CD4-positive, alpha-beta T cell treated with Interferon alpha-2 for 1 hour (primary cell): ENCODE data around the gene SART3.
"Not testable (repeated sequence)": the region's sequence is repeated elsewhere in the genome, so short reads cannot be mapped to it uniquely, and the experiment has no call there.

Experiments
- DNase-seq, 2 donors: peaks; one replicate each; pipeline ENCODE4 v3.0.0-alpha.2; 2020 to 2022

Gene SART3

DNA sequence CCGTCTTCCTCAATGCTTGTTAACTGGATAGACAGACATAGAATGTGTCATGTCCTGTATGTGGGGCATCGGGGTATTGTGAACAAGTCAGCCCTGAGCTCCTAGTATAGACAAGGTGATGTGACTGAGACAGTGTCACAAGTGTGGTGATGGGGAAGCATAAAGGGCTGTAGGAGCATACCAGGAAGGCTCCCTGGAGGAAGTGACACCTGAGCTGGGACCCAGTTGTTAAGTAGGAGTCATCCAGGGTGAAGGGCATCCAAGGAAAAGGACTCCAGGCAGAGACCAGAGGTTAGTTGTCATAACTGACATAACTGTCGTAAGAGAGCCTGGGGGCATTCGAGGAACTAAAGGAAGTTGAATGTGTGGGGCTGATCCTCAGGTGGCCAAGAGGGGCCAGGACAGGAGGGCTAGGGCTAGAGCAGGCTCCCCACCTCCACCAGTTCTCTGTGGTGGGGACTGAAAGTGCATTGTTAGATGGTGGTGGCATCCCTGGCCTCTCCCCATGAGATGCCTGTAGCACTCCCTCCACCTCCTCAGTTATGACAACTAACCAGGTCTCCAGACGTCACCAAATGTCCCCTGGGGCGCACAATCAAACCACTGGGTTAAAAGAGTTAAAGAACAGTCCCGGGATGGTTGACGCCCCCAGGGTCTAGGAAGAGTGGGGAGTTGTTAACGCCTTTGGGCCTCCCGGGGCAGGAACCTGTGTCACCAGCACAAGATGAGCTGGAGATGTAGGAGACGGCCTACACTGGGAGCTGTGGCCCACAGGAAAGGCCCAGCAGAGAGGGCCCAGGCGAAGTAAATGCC lies 43.5 kb downstream of the SART3 start:
- no peak for DNase-seq

DNA sequence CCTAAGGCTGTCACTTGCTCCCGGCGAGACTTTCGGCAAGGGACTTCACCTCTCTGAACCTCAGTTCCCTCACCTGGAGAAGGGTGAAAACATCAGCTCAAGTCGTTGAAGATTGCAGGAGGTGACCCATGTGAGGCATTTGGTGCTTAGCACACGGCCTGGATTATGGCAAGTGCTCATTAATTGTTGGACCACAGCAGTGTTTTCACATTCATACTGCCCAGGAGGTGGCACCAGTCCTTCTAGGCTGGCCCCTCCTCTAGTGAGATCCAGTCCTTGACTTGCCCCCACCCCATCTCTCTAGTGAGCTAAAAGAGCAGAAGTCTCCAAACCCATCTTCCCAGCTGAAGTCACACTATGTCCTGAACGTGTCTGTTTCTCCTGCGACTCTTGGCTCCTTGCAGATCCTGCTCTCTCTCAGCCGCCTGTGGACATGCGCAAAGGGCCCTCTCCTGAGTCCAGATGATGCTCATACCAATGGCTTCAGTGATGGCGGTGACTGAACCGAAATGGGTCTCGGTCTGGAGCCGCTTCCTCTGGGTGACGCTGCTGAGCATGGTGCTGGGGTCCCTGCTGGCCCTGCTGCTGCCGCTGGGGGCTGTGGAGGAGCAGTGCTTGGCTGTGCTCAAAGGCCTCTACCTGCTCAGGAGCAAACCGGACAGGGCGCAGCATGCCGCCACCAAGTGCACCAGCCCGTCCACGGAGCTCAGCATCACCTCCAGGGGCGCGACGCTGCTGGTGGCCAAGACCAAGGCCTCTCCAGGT lies 44.3 kb downstream of the SART3 start:
- no peak for DNase-seq

DNA sequence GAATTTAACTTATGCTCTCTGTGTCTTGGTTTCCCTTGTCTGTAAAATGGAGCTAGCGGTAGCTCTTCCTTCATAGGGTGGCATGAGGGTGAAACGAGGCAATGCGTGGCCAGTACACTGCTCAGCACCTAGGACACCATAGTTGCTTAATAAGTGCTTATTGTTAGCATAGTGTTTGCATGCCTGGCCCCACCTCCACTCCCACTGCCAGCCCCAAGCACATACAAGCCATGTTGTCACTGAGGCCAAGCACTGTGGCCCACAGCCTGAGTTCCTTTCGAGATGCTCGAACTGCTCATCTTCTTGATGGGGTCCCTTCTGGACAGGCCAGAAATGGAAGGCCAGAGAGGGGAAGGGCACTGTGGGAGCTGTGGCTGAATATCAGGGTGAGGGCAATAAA lies 45.1 kb downstream of the SART3 start:
- DNase-seq: no peak

DNA sequence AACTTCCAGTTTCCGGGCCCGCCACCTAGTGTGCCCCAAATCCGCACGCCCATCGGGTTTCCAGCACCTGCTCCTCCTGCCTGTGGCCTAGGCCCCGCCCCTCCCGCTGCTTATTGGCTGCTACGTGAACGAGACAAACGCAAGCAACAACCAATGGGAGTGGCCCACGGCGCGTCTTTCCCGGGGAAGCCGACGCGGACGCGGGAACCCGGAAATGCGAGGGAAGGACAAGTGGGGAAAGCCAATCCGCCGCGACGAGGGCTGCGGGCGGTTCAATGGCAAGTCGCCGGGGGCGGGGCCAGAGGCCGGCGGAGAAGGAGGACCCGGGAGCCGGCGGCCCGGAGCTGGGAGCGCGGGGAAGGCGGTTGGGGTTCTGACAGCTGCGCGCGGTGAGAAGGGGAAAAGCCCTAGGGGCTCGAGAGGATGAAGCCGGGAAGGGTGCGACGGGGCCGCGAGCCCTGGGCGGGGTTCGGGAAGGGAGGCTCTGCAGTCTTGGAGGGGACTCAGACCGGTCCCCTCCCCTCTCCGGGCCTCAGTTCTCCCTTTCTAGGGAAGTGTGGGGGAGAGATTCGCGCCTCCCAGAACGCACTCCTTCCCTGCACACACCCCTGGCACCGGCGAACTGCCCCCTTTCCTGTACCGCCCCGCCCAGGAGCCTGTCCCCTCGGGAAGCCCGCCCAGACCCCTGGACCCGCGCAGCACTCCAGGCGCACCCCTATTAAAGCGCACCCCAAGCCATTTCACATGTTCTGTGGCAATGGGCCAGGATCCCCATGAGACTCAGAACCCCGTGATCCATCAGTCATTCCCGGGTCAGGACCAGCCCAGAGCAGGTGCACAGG lies 45.8 kb downstream of the SART3 start, which contains the start of gene FICD:
FICD (plus strand) TSS at position 305 of the 842 bp plus-strand sequence. CDS start 1,696 bp downstream, outside the sequence.
- DNase-seq: peak; percentile 98

DNA sequence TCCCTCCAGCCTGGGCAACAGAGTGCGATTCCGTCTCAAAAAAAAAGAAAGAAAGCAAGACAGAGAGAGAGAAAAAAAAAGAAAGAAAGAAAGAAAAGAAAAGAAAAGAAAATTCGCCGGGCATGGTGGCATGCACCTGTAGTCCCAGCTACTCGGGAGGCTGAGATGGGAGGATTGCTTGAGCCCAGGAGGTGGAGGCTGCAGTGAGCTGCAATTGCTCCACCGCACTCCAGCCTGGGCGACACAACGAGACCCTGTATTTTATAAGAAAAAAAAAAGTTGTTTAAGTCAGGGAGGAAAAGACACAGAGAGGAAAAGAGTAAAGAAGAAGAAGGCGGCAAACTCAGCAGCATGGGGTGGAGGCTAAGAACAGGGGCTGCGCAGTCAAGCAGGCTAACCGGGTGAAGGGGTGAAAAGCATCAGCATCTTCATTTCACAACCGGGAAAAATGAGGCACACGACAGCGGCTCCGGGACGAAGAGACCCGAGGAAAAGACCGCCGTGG lies 46.5 kb downstream of the SART3 start:
- DNase-seq: no peak

DNA sequence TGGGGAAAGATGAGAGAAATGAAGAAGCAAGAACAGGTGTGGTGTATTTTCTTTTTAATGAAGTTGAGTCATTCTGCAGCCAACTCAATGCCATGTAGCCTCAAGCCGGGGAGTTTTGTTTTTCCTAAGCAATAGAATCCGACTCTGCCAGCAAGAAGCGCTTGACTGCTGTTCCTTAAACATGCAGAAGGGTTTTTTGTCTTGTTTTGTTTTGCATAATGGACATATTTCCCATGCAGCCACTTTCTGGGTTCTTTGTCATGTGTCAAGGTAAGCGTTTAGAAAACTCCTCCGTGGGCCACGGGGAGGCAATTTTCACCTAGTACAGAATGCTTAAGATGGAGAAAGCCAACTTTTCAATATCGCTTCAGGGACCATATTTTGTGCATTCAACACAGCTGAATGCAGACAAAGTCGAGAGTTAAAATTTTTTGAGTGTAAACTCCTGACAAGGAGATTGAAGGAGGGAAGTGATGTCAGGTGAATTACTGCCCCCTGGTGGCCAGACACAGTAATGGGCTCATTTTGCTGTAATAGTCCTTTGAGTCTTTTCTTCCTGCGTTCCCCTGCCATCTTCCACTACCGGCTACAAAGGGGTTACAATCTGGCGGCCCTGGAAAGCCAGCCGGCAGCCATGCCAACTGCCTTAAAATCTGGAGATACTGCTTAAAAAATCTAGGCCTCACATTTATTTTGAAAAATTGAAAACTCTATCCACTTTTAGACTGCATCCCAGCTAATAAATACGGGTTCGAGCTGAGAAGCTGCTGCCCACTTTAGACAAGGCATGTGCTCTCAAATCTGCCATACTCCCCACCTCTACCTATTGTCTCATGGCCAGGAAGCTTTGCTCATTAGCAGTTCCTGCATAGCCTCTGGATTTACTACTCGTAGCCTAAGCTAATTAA lies 49.1 kb downstream of the SART3 start:
- DNase-seq: peak; percentile 73 to 80

DNA sequence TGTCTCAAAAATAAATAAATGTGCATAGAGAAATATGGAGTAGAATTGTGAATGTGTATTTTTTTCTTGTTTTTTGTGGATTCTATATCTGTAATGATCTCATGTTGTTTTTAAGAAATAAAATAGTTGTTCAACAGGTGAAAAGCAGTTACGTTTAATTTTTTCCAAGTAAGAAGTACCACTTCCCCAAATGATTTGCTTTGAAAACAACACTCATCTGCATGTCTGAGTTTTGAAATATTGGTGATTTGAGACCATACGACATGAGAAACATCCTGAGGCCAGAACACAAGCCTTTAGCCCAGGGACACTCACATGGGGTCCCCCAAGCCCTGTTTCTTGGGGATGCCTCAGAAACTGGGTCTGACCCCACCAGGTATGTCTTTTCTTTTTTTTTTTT lies 50.1 kb downstream of the SART3 start:
- no peak for DNase-seq

DNA sequence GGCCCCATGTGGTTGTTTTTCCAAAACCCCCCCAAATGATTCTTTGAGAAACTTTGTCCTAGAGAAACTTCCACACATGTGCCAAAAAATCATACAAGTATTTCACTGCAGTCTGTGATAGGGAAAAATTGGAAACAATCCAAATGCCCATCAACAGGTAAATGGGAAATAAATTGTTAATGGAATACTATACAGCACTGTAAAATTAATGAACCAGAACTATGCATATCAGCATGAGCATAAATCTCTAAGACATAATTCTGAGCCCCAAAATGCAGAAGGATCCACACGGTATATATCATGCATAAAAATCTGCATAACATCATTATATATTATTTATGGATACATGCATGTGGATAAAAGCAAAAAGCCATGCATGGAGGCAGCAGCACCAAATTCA lies 51.2 kb downstream of the SART3 start:
- no peak for DNase-seq

DNA sequence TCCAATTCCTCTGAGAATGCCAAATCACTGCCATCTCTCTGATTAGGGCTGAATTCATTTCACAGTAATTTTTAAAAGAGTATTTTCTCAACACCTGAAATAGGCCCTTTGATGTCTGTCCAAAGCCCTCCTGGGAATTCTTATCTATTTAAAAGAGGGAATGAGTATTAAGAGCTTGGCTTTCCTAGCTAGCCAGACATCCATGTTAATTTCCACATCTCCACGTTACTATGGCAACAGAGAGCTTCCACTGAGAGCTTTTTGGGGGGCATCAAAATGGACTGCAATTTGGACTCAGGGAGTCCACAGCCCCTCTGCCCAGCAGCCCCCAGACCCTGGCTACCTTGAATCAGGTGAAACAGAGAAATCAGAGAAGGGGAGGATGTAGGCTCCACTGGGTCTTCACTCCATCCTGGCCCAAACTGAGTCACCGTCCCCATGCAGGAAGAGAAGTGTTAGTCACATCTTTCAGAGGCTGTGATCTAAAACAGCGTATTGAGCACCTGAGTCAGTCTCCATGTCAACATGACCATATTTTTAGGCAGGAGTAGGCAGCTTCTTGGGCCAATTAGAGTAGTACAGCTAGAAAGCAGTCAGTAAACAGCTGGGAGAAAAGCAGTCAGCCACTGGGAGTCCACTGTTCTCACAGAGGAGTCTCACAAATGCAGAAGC lies 52.9 kb downstream of the SART3 start:
- DNase-seq: no peak

DNA sequence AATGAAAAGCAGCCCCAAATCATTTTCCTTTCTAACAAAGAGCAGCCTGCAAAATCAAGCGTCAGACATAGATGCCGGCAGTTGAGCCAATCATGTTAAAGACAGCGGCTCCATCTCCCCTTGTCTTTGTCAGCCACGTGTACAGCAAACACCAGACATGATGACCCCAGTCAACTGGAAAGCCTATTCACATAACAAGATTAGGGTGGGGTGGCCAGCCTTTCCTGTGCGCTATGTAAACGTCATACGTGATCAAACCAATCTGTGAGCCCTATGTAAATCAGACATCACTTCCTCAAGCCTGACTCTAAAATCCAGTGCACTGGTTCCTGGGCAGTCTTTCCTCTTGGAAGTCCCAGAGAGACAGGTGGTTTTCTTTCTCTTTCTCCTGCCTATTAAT lies 55.8 kb downstream of the SART3 start:
- DNase-seq: no peak

DNA sequence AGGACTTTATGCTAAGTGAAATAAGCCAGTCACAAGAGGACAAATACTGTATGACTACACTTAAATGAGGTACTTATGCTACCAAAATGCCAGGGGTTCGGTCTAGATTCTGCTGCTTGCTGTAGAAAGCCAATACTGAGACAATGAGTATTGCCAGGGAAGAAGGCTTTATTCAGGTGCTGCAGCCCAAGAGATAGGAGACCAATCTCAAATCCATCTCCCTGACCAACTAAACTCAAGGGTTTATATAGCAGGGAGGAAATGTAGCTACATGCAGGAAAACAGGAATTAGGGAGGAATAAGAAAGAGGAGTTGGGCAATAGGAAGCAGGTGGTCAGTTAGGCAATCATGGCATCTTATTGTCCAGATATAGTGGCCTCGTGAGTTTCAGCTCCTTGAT lies 58.1 kb downstream of the SART3 start:
- no peak for DNase-seq

DNA sequence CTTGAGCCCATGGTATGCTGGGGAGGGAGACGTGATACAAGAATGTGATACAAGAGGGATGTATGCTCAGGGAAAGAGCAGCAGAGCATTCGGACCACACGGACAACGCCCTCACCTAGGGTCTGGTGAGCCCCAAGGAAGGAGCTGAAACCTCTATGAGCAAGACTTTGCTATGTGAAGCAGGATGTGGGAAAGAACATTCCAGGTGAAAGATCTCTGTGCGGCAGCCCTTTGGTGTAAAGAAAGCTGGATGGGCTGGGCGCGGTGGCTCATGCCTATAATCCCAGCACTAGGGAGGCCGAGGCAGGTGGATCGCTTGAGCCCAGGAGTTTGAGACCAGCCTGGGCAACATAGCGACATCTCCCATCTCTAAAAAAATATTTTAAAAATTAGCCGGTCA lies 62.8 kb downstream of the SART3 start:
- no peak for DNase-seq

DNA sequence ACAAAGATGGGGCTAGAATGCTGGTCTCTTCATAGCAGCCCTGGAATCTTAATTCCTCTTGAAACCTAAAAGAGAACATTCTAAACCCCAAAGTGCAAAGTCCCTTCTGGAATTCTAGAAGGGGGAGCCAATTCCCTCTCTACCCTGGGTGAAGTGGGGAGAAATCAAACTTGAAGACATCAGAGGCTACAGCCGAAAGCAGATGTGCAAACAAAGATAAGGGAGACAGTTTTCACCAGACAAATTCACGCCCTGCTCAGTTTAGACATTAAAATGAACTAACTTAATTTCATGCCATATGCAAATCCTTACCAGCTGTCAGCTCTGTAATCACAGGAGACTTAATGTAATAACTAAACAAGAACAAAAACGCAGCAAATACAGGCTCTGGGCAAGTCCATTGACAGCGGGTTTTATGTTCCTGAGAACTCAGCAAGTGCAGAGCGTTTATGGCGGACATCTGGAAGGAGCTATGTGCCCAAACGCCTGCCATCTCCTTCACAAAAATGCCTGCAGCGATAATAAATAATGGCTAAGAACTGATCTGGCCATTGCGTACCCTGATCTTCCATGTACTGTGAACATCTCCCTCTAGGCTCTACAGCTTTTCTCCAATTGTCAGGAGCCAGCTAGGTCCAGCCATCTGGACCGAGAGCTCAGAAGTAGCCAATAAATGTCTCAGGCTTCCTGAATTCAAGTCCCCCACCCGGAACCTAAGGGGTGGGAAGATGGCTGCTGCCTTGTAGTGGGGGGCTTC lies 65.0 kb downstream of the SART3 start:
- no peak for DNase-seq

DNA sequence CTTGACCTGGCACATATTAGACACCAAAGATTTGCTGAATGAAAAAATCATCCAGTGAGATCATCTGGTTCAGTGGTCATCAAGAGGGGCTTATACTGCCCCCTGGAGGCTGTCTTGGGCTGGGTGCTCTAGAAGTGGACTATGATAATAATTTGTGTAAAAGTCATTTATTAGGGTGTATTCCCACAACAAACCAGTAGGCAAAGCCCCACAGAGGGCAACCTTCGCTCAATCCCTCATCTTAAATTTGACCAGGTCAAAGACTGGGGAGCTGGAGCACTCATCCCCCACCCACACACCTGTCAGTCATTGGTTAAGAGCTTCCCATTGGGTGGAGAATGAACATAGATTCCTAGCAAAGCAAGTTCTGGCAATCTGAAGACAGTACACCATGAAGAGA lies 65.9 kb downstream of the SART3 start:
- DNase-seq: peak; percentile 17 to 37

DNA sequence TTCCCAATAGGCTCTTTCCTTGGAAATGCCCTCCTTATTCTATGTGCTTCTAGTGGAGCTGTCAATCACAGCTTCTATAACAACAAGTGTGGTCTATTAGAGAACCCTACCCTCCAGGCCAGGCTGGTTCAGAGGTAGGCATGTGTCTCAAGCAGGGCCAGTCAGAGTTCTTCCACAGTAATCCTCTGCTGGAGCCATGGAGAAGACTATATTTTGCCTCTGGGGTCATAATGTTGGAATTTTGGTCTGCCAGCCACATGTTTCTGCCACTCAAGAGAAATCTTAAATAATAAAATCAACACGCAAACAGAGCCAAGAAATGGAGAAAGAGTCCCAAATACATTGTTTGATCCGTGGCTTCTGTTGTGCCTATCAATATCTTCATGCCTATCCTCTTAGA lies 69.7 kb downstream of the SART3 start:
- DNase-seq: no peak

DNA sequence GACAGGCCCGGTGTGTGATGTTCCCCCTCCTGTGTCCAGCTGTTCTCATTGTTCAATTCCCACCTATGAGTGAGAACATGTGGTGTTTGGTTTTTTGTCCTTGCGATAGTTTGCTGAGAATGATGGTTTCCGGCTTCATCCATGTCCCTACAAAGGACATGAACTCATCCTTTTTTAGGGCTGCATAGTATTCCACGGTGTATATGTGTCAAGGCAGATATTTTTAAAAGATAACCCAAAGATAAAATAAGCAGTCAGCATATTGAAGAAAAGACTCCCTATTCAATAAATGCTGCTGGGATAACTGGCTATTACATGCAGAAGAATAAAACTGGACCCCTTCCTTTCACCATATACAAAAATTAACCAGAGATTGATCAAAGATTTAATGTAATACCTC lies 73.9 kb downstream of the SART3 start:
- not testable (repeated sequence) for DNase-seq

DNA sequence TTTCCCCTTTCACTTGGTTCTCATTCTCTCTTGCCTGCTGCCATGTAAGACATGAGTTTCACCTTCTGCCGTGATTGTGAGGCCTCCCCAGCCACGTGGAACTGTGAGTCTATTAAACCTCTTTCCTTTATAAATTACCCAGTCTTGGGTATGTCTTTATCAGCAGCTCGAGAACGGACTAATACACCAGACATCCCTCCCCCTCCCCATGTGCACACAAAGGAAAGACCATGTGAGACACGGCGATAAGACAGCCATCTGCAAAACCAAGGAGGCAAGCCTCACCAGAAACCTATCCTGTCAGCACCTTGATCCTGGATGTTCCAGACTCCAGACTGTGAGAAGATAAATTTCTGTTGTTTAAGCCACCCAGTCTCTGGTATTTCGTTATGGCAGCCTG lies 75.6 kb downstream of the SART3 start:
- not testable (repeated sequence) for DNase-seq

DNA sequence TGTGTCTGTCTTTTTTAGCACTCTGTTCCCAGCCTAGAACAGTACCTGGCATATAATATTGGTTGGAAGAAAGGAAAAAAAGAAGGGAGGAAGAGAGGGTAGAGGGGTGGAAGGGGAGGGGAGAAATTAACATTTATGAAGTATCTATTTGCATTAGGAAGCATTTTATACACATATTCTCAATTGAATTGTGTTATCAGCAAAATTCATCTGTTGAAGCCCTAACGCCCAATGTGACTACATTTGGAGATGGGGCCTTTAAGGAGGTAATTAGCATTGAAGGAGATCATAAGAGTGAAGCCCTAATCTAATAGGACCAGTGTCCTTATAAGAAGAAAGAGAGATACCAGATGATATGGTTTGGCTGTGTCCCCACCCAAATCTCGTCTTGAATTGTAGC lies 76.1 kb downstream of the SART3 start:
- DNase-seq: no peak

DNA sequence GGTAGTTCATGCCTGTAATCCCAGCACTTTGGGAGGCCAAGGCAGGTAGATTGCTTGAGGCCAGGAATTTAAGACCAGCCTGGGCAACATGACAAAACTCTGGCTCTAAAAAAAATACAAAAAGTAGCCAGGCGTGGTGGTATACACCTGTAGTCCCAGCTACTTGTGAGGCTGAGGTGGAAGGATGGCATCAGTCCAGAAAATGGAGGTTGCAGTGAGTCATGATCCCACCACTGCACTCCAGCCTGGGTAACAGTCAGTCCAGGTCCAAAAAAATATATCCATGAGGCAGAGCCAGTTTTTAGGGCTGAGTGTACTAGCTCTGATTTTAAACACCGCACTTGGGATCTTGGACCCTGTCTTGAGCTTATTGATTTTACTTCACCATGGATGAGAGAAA lies 76.5 kb downstream of the SART3 start:
- DNase-seq: no peak

DNA sequence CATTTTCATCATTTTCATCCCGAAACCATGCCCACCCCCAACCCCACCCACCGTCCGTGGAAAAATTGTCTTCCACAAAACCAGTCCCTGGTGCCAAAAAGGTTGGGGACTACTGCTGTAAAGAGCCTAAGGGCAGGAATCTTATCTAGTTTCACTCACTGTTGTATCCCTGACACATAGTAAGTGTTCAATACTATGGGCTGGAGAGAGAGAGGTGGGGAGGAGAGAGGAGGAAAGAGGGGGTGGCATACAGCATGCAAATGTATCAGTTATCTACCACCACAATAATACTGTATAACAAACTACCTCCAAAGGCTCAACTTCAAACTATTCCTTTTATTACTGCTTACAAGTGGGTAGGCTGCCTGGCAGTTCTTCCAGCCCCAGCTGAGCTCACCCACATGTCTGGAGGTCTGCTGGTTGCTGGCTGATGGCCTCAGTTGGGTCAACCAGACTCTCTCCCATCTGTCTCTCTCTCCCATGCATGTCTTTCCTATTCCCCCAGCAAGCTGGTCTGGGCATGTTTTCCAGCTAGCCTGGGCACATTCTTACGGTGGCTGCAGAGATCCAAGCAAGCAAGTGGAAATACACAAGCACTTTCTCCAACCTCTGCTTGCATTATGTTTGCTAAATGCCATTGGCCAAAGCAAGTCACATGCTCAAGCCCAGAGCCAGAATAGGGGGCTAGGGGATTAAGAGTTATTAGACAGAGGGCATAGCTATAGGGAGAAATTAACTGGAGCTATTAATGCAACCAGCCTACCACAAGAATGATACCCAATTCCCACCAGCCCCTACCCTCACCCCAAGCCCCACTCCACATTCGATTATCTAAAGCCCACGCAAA lies 77.5 kb downstream of the SART3 start:
- DNase-seq: no peak
